ENCODE measurements around the gene PTH2R.

GRCh38 chr2:208529796-208530195 is 123.2 kb downstream of the PTH2R start:
- TF ChIP-seq ARNT (IDR thresholded peaks at IDR 0.05) (no peak), DACH1 (IDR thresholded peaks at IDR 0.05; ENCODE audit: partially characterized antibody) (no peak), CEBPZ (IDR thresholded peaks at IDR 0.05; ENCODE audit: borderline replicate concordance, low read depth, low read length) (no peak), MEF2A (IDR thresholded peaks at IDR 0.05; ENCODE audit: control insufficient read depth, low read depth, low read length) (no peak), CTCF (IDR thresholded peaks at IDR 0.05 in 2 of 3, conservative IDR thresholded peaks at IDR 0.05 in 1 of 3; ENCODE audit: insufficient read depth in 2 of 3, low read depth in 1 of 3, low read length in 3 of 3) (no peak)
